HCT116 (cell line): Measurements from ENCODE around the gene FHIT. TPM values are rescaled to one million over a fixed set of nuclear protein-coding genes. Genes with fewer than 3 reads are reported as not detected.

Experiments used
- ATAC-seq: fragments of 200-7000 bp; cut with Tn5 transposase; 2 replicates; pipeline ENCODE4 v1.9.1; 2020; ENCODE audit warnings: mild to moderate bottlenecking, moderate library complexity
- BruUV-seq: library from RNA; stranded (reverse); fragments of 400-500 nt; replicated peaks from 2 replicates; lab custom pipeline; 2021; lab: Mats Ljungman, UMichigan
- CTCF ChIA-PET: fragments of 300-600 bp; sonication (Branson Sonifier 250); formaldehyde crosslinking; loops from one replicate; lab custom pipeline; 2021; ENCODE audit warnings: antibody characterized with exemption; lab: Charles Lee
- POLR2A ChIA-PET: fragments of 300-600, 350-600 bp; sonication (Branson Sonifier 250); formaldehyde crosslinking; loops from one replicate; lab custom pipeline; 2021; ENCODE audit warnings: antibody characterized with exemption; lab: Charles Lee
- RAD21 ChIA-PET, 2 experiments: fragments of 300-600 bp; sonication (Branson Sonifier 250); formaldehyde crosslinking; loops; one replicate each; lab custom pipeline; 2023; ENCODE audit warnings: low total read pairs in 2 of 2; ENCODE audit not compliant: uncharacterized antibody in 2 of 2, unreplicated experiment in 2 of 2, low non-redundant PET in 1 of 2; lab: Charles Lee
- DNase-seq: peaks from one replicate; pipeline ENCODE4 v3.0.0-alpha.2; 2010; ENCODE audit warnings: low read depth, low spot score
- H2AFZ ChIP-seq: fragments of 200-600 bp; shearing (Covaris generic), sonication (generic); 2 replicates; pipeline ENCODE4 v1.6.1; 2017; ENCODE audit warnings: low read depth, mixed run types, mixed read lengths, antibody characterized with exemption, low read length; ENCODE audit not compliant: poor library complexity, severe bottlenecking
- H3K27ac ChIP-seq: 2 replicates; pipeline ENCODE4 v1.5.1; 2012; ENCODE audit warnings: low read depth, low read length
- H3K27me3 ChIP-seq: fragments of 200-600 bp; sonication (generic); 2 replicates; pipeline ENCODE4 v1.6.1; 2016; ENCODE audit warnings: mixed run types, low read length, mixed read lengths; ENCODE audit not compliant: insufficient read depth
- H3K36me3 ChIP-seq, 2 experiments: fragments of 200-500 bp in 1 of 2; fragments of 200-600 bp in 1 of 2; sonication (Bioruptor generic) in 1 of 2; sonication (generic) in 1 of 2; 2 replicates each; pipeline versions ENCODE4 v1.5.1 to v1.6.1; 2014 to 2016; ENCODE audit warnings: low read length in 2 of 2, inconsistent platforms in 1 of 2, mixed read lengths in 1 of 2, mixed run types in 1 of 2; ENCODE audit not compliant: insufficient read depth in 2 of 2, control insufficient read depth in 1 of 2
- H3K4me1 ChIP-seq, 2 experiments: fragments of 200-600 bp in 1 of 2; sonication (generic) in 1 of 2; 2 replicates each; pipeline versions ENCODE4 v1.5.1 to v1.6.1; 2012 to 2017; ENCODE audit warnings: low read length in 2 of 2, inconsistent platforms in 1 of 2, mild to moderate bottlenecking in 1 of 2, mixed read lengths in 1 of 2, mixed run types in 1 of 2, moderate library complexity in 1 of 2; ENCODE audit not compliant: insufficient read depth in 2 of 2, control insufficient read depth in 1 of 2
- H3K4me2 ChIP-seq: fragments of 200-600 bp; sonication (generic); 2 replicates; pipeline ENCODE4 v1.6.1; 2017; ENCODE audit warnings: mixed run types, low read length, mixed read lengths
- H3K4me3 ChIP-seq, 2 experiments: fragments of 200-600 bp in 1 of 2; sonication (generic) in 1 of 2; replicated peaks in 1 of 2; 2 replicates each; pipeline ENCODE4 v1.5.1; 2011 to 2016; ENCODE audit warnings: low read length in 2 of 2, control low read depth in 1 of 2, low read depth in 1 of 2, mild to moderate bottlenecking in 1 of 2, mixed read lengths in 1 of 2, mixed run types in 1 of 2
- H3K79me2 ChIP-seq: fragments of 200-600 bp; sonication (generic); 2 replicates; pipeline ENCODE4 v1.6.1; 2017; ENCODE audit warnings: mild to moderate bottlenecking, mixed run types, low read length, moderate library complexity, mixed read lengths; ENCODE audit not compliant: insufficient read depth
- H3K9ac ChIP-seq: fragments of 200-600 bp; sonication (generic); 2 replicates; pipeline ENCODE4 v1.6.1; 2016; ENCODE audit warnings: low read length, mixed read lengths
- H3K9me2 ChIP-seq: fragments of 200-600 bp; sonication (generic), shearing (Covaris generic); 2 replicates; pipeline ENCODE4 v1.6.1; 2017; ENCODE audit warnings: mixed run types, mild to moderate bottlenecking, moderate library complexity; ENCODE audit not compliant: insufficient read depth
- H3K9me3 ChIP-seq, 2 experiments: fragments of 200-500 bp in 1 of 2; fragments of 200-600 bp in 1 of 2; sonication (Bioruptor generic) in 1 of 2; sonication (generic) in 1 of 2; 2 replicates each; pipeline ENCODE4 v1.6.1; 2014 to 2017; ENCODE audit warnings: low read length in 2 of 2, mixed read lengths in 2 of 2, inconsistent platforms in 1 of 2, low read depth in 1 of 2, mild to moderate bottlenecking in 1 of 2, mixed run types in 1 of 2, moderate library complexity in 1 of 2; ENCODE audit not compliant: control insufficient read depth in 1 of 2, insufficient read depth in 1 of 2
- H4K20me1 ChIP-seq: fragments of 200-600 bp; sonication (generic), shearing (Covaris generic); 2 replicates; pipeline ENCODE4 v1.6.1; 2017; ENCODE audit warnings: mixed run types, mild to moderate bottlenecking, moderate library complexity; ENCODE audit not compliant: insufficient read depth
- CBX3 ChIP-seq: IDR thresholded peaks from 2 replicates; pipeline ENCODE4 v1.6.1; 2012; ENCODE audit warnings: low read depth
- CEBPB ChIP-seq: IDR thresholded peaks from 2 replicates; pipeline ENCODE4 v1.6.1; 2012; ENCODE audit warnings: low read depth
- EGR1 ChIP-seq: IDR thresholded peaks from 2 replicates; pipeline ENCODE4 v1.6.1; 2012; ENCODE audit warnings: low read depth
- ELF1 ChIP-seq: IDR thresholded peaks from 2 replicates; pipeline ENCODE4 v1.6.1; 2012; ENCODE audit warnings: low read depth, borderline replicate concordance
- EZH2phosphoT487 ChIP-seq: fragments of 200-600 bp; IDR thresholded peaks from 2 replicates; pipeline ENCODE4 v1.6.1; 2018; ENCODE audit warnings: antibody characterized with exemption, borderline replicate concordance
- JUND ChIP-seq: IDR thresholded peaks from 2 replicates; pipeline ENCODE4 v1.6.1; 2012
- POLR2AphosphoS5 ChIP-seq: IDR thresholded peaks from 2 replicates; pipeline ENCODE4 v1.6.1; 2011; ENCODE audit warnings: mild to moderate bottlenecking, low read depth, low read length, moderate library complexity
- RAD21 ChIP-seq: IDR thresholded peaks from 2 replicates; pipeline ENCODE4 v1.6.1; 2012; ENCODE audit warnings: low read depth, mild to moderate bottlenecking
- SIN3A ChIP-seq: IDR thresholded peaks from 2 replicates; pipeline ENCODE4 v1.6.1; 2012; ENCODE audit warnings: low read depth
- SP1 ChIP-seq: IDR thresholded peaks from 2 replicates; pipeline ENCODE4 v1.6.1; 2012; ENCODE audit warnings: low read depth
- TCF7L2 ChIP-seq: IDR thresholded peaks from 2 replicates; pipeline ENCODE4 v1.7.0; 2011; ENCODE audit warnings: borderline replicate concordance, inconsistent platforms; ENCODE audit not compliant: insufficient read depth, insufficient read length; ENCODE audit errors: extremely low read depth
- YY1 ChIP-seq: IDR thresholded peaks from 2 replicates; pipeline ENCODE4 v1.6.1; 2011; ENCODE audit warnings: low read length, low read depth, moderate library complexity, mild to moderate bottlenecking; ENCODE audit not compliant: insufficient replicate concordance; ENCODE audit errors: extremely low read depth
- ZFX ChIP-seq: fragments of 450-650 bp; IDR thresholded peaks from 2 replicates; pipeline ENCODE4 v1.6.1; 2017
- intact Hi-C: fragments of 100-400 bp; cut with micrococcal nuclease; formaldehyde crosslinking; loops from 2 replicates; pipeline ENCODE4 v1.10.0; 2022
- total RNA-seq: library from RNA; stranded (reverse); gene quantifications from one replicate; pipeline ENCODE4 v1.2.1, GENCODE V29; 2021; ENCODE audit not compliant: unreplicated experiment
- TF ChIP-seq, protein P1 (sequence below): IDR thresholded peaks from 2 replicates; pipeline ENCODE4 v1.6.1; 2012
- TF ChIP-seq, protein P2 (sequence below): IDR thresholded peaks from 2 replicates; pipeline ENCODE4 v1.6.1; 2011; ENCODE audit warnings: mild to moderate bottlenecking, low read length, moderate library complexity; ENCODE audit not compliant: insufficient replicate concordance; ENCODE audit errors: extremely low read depth
- TF ChIP-seq, protein P3 (sequence below), 3 experiments: fragments of 200-600 bp in 1 of 3; sonication (generic) in 1 of 3; IDR thresholded peaks in 2 of 3; conservative IDR thresholded peaks in 1 of 3; 2 replicates each; pipeline ENCODE4 v1.5.1; 2012 to 2017; ENCODE audit warnings: low read depth in 2 of 3, low read length in 2 of 3, antibody characterized with exemption in 1 of 3, borderline replicate concordance in 1 of 3, control low read depth in 1 of 3, mild to moderate bottlenecking in 1 of 3, mixed read lengths in 1 of 3, mixed run types in 1 of 3, moderate library complexity in 1 of 3; ENCODE audit not compliant: insufficient read depth in 1 of 3
- TF ChIP-seq, protein P4 (sequence below): IDR thresholded peaks from 2 replicates; pipeline ENCODE4 v1.6.1; 2012
- TF ChIP-seq, protein P5 (sequence below): IDR thresholded peaks from 2 replicates; pipeline ENCODE4 v1.6.1; 2012; ENCODE audit warnings: low read depth

Gene FHIT
- total RNA-seq, 1 experiment from 2014 or later: 20.1 TPM

DNA sequence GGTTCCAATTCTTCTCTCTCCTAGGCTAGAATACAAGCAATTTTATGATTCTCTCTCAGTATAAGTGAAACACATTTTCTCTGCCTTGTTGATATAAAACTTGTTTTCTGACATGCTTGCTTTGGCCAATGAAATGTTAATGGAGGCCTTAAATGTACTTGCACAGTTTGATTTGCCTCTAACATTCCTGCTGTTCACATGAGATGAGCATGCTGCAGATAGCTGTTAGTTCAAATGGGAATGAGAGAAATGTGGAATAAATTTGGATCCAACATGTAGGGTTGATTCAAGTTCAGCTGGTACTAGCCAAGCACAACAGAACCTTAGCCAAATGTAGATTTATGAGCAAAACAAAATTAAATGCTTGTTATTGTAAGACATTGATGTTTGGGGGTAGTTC, 32.6 kb upstream of the FHIT start:
- 0 out of 2 replicates have a peak, but pooled peaks cover 3% of the 10 kb centered on the region for H3K27me3 ChIP-seq
- no peak overlapping the region for H3K4me3 ChIP-seq
- ChIA-PET CTCF (no interaction called here), RAD21 (no interaction called here), POLR2A (no interaction called here)
- no TSS peak for BruUV-seq
- DNase-seq (no peak), ATAC-seq (no peak)
- no peaks in the 10 kb centered on the region for H4K20me1 ChIP-seq
- H2AFZ ChIP-seq: no peak overlapping the region
- H3K79me2 ChIP-seq: no peaks in the 10 kb centered on the region
- H3K9me2 ChIP-seq: no peaks in the 10 kb centered on the region
- no peak overlapping the region for H3K4me2 ChIP-seq
- no peaks in the 10 kb centered on the region for H3K4me1 ChIP-seq
- no peaks in the 10 kb centered on the region for H3K9me3 ChIP-seq
- no peak overlapping the region for H3K27ac ChIP-seq
- TF ChIP-seq SIN3A: no peak
- TF ChIP-seq, protein P1, sequence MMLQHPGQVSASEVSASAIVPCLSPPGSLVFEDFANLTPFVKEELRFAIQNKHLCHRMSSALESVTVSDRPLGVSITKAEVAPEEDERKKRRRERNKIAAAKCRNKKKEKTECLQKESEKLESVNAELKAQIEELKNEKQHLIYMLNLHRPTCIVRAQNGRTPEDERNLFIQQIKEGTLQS: no peak
- TF ChIP-seq EZH2phosphoT487: no peak
- TF ChIP-seq YY1: no peak
- TF ChIP-seq RAD21: no peak
- no peak for TF ChIP-seq ZFX
- TF ChIP-seq ELF1: no peak
- no peak for TF ChIP-seq CBX3
- TF ChIP-seq, protein P2, sequence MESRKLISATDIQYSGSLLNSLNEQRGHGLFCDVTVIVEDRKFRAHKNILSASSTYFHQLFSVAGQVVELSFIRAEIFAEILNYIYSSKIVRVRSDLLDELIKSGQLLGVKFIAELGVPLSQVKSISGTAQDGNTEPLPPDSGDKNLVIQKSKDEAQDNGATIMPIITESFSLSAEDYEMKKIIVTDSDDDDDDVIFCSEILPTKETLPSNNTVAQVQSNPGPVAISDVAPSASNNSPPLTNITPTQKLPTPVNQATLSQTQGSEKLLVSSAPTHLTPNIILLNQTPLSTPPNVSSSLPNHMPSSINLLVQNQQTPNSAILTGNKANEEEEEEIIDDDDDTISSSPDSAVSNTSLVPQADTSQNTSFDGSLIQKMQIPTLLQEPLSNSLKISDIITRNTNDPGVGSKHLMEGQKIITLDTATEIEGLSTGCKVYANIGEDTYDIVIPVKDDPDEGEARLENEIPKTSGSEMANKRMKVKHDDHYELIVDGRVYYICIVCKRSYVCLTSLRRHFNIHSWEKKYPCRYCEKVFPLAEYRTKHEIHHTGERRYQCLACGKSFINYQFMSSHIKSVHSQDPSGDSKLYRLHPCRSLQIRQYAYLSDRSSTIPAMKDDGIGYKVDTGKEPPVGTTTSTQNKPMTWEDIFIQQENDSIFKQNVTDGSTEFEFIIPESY: no peak
- no peak for TF ChIP-seq TCF7L2
- TF ChIP-seq JUND: no peak
- TF ChIP-seq, protein P3, sequence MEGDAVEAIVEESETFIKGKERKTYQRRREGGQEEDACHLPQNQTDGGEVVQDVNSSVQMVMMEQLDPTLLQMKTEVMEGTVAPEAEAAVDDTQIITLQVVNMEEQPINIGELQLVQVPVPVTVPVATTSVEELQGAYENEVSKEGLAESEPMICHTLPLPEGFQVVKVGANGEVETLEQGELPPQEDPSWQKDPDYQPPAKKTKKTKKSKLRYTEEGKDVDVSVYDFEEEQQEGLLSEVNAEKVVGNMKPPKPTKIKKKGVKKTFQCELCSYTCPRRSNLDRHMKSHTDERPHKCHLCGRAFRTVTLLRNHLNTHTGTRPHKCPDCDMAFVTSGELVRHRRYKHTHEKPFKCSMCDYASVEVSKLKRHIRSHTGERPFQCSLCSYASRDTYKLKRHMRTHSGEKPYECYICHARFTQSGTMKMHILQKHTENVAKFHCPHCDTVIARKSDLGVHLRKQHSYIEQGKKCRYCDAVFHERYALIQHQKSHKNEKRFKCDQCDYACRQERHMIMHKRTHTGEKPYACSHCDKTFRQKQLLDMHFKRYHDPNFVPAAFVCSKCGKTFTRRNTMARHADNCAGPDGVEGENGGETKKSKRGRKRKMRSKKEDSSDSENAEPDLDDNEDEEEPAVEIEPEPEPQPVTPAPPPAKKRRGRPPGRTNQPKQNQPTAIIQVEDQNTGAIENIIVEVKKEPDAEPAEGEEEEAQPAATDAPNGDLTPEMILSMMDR (IDR thresholded peaks at IDR 0.05 in 2 of 3, conservative IDR thresholded peaks at IDR 0.05 in 1 of 3; ENCODE audit: borderline replicate concordance in 1 of 3, insufficient read depth in 1 of 3, low read depth in 2 of 3, low read length in 2 of 3): no peak
- no peak for TF ChIP-seq CEBPB
- TF ChIP-seq, protein P4, sequence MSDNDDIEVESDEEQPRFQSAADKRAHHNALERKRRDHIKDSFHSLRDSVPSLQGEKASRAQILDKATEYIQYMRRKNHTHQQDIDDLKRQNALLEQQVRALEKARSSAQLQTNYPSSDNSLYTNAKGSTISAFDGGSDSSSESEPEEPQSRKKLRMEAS: no peak
- TF ChIP-seq POLR2AphosphoS5: no peak
- TF ChIP-seq, protein P5, sequence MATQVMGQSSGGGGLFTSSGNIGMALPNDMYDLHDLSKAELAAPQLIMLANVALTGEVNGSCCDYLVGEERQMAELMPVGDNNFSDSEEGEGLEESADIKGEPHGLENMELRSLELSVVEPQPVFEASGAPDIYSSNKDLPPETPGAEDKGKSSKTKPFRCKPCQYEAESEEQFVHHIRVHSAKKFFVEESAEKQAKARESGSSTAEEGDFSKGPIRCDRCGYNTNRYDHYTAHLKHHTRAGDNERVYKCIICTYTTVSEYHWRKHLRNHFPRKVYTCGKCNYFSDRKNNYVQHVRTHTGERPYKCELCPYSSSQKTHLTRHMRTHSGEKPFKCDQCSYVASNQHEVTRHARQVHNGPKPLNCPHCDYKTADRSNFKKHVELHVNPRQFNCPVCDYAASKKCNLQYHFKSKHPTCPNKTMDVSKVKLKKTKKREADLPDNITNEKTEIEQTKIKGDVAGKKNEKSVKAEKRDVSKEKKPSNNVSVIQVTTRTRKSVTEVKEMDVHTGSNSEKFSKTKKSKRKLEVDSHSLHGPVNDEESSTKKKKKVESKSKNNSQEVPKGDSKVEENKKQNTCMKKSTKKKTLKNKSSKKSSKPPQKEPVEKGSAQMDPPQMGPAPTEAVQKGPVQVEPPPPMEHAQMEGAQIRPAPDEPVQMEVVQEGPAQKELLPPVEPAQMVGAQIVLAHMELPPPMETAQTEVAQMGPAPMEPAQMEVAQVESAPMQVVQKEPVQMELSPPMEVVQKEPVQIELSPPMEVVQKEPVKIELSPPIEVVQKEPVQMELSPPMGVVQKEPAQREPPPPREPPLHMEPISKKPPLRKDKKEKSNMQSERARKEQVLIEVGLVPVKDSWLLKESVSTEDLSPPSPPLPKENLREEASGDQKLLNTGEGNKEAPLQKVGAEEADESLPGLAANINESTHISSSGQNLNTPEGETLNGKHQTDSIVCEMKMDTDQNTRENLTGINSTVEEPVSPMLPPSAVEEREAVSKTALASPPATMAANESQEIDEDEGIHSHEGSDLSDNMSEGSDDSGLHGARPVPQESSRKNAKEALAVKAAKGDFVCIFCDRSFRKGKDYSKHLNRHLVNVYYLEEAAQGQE: no peak
- no peak for TF ChIP-seq EGR1
- TF ChIP-seq SP1: no peak
- H3K9ac ChIP-seq: no peak overlapping the region
- intact Hi-C loops: no loop called here
- H3K36me3 ChIP-seq: no peaks in the 10 kb centered on the region
